GM19025 (cell line): ENCODE data around the gene LRP1.

Source experiments
- ATAC-seq: cut with Tn5 transposase; IDR thresholded peaks from one replicate; pipeline ENCODE4 v1.9.1; 2021; ENCODE audit warnings: mild to moderate bottlenecking, low read depth, moderate library complexity; ENCODE audit not compliant: unreplicated experiment

LRP1 gene

GRCh38 chr12:57241402-57242310 lies 113.4 kb downstream of the LRP1 start:
- no peak for ATAC-seq

- no peak for ATAC-seq
Observed at GRCh38 chr12:57242329-57242690, 114.0 kb downstream of the LRP1 start.

GRCh38 chr12:57242691-57243454 lies 114.6 kb downstream of the LRP1 start:
- peak; percentile 30 for ATAC-seq

- no peak for ATAC-seq
Observed at GRCh38 chr12:57243521-57244311, 115.4 kb downstream of the LRP1 start.

- ATAC-seq: no peak
Observed at GRCh38 chr12:57244312-57244696, 116.0 kb downstream of the LRP1 start.

- no peak for ATAC-seq
Observed at GRCh38 chr12:57247041-57247440, 118.8 kb downstream of the LRP1 start.

- no peak for ATAC-seq
Observed at GRCh38 chr12:57248934-57249742, 120.9 kb downstream of the LRP1 start.

- ATAC-seq: no peak
Observed at GRCh38 chr12:57250541-57250940, 122.3 kb downstream of the LRP1 start.

- no peak for ATAC-seq
Observed at GRCh38 chr12:57250956-57251355, 122.7 kb downstream of the LRP1 start, which contains the start of gene STAC3. TSS of gene STAC3 (minus strand) at chr12:57251187. CDS start at chr12:57249636, 1,551 bp downstream.

- no peak for ATAC-seq
Observed at GRCh38 chr12:57254506-57255280, 126.4 kb downstream of the LRP1 start.

- no peak for ATAC-seq
Observed at GRCh38 chr12:57255916-57256315, 127.6 kb downstream of the LRP1 start.

GRCh38 chr12:57258977-57259970 lies 131.0 kb downstream of the LRP1 start:
- ATAC-seq: no peak

- no peak for ATAC-seq
Observed at GRCh38 chr12:57260366-57260765, 132.1 kb downstream of the LRP1 start.

- ATAC-seq: no peak
Observed at GRCh38 chr12:57261428-57261865, 133.2 kb downstream of the LRP1 start.

GRCh38 chr12:57262126-57262822 lies 134.0 kb downstream of the LRP1 start:
- ATAC-seq: no peak
